ACC112 (cell line): ENCODE results near the gene LHCGR.

Experiments
- H2AFZ ChIP-seq: fragments of 200-600 bp; sonication (generic); one replicate; pipeline ENCODE4 v1.6.0; 2017; ENCODE audit warnings: antibody characterized with exemption, low read length; ENCODE audit not compliant: unreplicated experiment
- H3K27ac ChIP-seq: fragments of 200-600 bp; sonication (generic); 2 replicates; pipeline ENCODE4 v1.5.1; 2014; ENCODE audit warnings: low read depth, mild to moderate bottlenecking, antibody characterized with exemption, low read length, moderate library complexity
- H3K27me3 ChIP-seq: fragments of 200-600 bp; sonication (generic); 2 replicates; pipeline ENCODE4 v1.6.1; 2014; ENCODE audit warnings: mild to moderate bottlenecking, antibody characterized with exemption, low read length, moderate library complexity, mixed read lengths; ENCODE audit not compliant: insufficient read depth
- H3K36me3 ChIP-seq: fragments of 200-600 bp; sonication (generic); 2 replicates; pipeline ENCODE4 v1.6.1; 2016; ENCODE audit warnings: mild to moderate bottlenecking, antibody characterized with exemption, low read length, moderate library complexity, mixed read lengths; ENCODE audit not compliant: insufficient read depth
- H3K4me1 ChIP-seq: fragments of 200-600 bp; sonication (generic); one replicate; pipeline ENCODE4 v1.6.1; 2016; ENCODE audit warnings: low read length, mixed read lengths; ENCODE audit not compliant: insufficient read depth, unreplicated experiment, control insufficient read depth
- H3K4me3 ChIP-seq: fragments of 200-600 bp; sonication (generic); 2 replicates; pipeline ENCODE4 v1.5.1; 2014; ENCODE audit warnings: mild to moderate bottlenecking, low read depth, low read length
- H3K79me2 ChIP-seq: fragments of 200-600 bp; sonication (generic); one replicate; pipeline ENCODE4 v1.6.0; 2016; ENCODE audit warnings: low read length; ENCODE audit not compliant: control insufficient read depth, unreplicated experiment, insufficient read depth

The LHCGR gene

DNA sequence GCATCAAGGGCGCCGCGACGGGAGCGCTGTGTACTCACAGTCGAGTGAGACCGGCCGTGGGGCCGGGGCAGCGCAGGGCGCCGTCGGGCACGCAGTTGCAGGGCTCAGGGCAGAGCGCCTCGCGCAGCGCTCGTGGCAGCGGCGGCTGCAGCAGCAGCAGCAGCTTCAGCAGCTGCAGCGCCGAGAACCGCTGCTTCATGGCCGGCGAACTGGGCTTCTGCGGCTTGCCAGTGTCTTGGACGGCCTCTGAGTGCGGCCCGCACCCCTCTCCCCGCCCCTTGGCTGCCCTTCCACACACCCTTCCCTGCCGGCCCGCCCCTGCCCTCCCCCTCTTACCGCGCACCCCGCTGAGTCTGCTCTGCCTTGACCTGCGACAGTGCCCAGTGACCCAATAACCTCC, at the start of gene LHCGR:
TSS of gene LHCGR (minus strand) at position 252 of the 400 bp plus-strand sequence. CDS start at position 199, 53 bp downstream.
- Histone ChIP-seq H3K4me3 (no peak within 1 kb of the TSS), H2AFZ (no peak within 1 kb of the TSS), H3K36me3 (no peaks in the 10 kb centered on the region), H3K79me2 (no peaks in the 10 kb centered on the region), H3K27ac (no peak within 1 kb of the TSS), H3K4me1 (no peaks in the 10 kb centered on the region), H3K27me3 (peaks cover 45% of the 10 kb centered on the region)

DNA sequence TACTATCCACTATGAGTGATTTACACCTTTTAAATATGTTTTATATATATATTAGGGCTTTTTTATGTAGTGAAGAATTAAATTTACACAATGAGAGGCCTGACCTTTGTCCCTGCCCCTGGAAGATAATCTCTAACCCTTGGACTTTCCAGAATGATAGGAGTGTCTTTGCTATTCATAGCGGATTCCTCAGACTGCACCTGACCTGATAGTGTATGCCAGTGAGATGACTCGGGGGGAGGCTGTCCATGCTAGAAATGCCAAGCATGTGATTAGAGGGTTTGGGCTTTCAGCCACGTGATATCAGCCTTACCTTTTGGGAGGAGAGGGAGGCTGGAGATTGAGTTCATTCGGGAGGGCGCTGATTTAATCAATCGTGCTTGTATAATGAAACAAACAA, 44.1 kb upstream of the LHCGR start:
- H3K4me3 ChIP-seq = no peak overlapping the region
- no peak overlapping the region for H2AFZ ChIP-seq
- no peaks in the 10 kb centered on the region for H3K36me3 ChIP-seq
- no peaks in the 10 kb centered on the region for H3K27me3 ChIP-seq
- no peaks in the 10 kb centered on the region for H3K4me1 ChIP-seq
- no peaks in the 10 kb centered on the region for H3K79me2 ChIP-seq
- no peak overlapping the region for H3K27ac ChIP-seq

DNA sequence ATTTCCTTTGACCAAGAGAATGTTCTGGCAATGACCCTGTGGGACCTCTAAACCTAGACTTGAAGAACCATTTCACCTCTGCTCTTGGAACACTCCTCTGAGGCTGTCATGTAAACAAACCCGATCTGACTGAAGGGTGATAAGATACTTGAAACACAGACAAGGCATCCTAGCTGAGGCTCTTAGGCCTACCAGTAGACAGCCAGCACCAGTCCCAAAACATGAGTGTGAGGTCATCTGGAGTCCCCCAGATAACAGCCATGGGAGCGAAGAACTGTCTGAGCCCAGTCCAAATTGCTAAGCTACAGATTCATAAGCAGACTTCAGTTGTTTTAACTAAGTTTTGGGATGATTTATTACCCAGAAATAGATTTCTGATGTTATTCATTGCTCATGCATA, 39.5 kb upstream of the LHCGR start:
- Histone ChIP-seq H3K36me3 (no peaks in the 10 kb centered on the region), H3K79me2 (no peaks in the 10 kb centered on the region), H2AFZ (no peak overlapping the region), H3K4me3 (no peak overlapping the region), H3K4me1 (no peaks in the 10 kb centered on the region), H3K27me3 (no peaks in the 10 kb centered on the region), H3K27ac (no peak overlapping the region)

GRCh38 chr2:48793671-48794070, 38.1 kb upstream of the LHCGR start:
- H3K4me1 ChIP-seq = no peaks in the 10 kb centered on the region
- no peaks in the 10 kb centered on the region for H3K36me3 ChIP-seq
- no peaks in the 10 kb centered on the region for H3K27me3 ChIP-seq
- H3K4me3 ChIP-seq = no peak overlapping the region
- H2AFZ ChIP-seq = no peak overlapping the region
- H3K79me2 ChIP-seq = no peaks in the 10 kb centered on the region
- H3K27ac ChIP-seq = no peak overlapping the region

DNA sequence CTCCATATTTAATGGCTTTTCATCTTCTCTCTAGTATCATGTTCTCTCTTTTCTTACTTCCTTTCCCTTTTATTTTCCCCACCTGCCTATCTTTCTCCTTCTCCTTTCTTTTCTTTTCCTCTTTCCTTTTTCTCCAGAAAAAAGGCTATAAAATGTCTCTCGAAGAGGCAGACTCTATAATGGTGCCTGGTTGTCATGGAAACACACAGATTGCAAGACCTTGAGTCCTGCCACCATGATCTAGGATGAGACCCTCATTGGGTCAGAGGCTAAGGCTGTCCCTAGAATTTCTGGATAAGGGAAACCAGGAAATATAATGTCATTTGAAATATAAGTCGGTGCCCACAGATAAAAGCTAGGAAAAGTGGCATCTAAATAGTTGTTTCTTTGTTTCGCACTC, 36.5 kb upstream of the LHCGR start:
- Histone ChIP-seq H3K27me3 (no peaks in the 10 kb centered on the region), H2AFZ (no peak overlapping the region), H3K4me3 (no peak overlapping the region)

GRCh38 chr2:48790407-48791170, 35.1 kb upstream of the LHCGR start:
- H2AFZ ChIP-seq = no peak overlapping the region
- H3K27ac ChIP-seq = no peak overlapping the region
- no peaks in the 10 kb centered on the region for H3K79me2 ChIP-seq

More for the DNA sequence above, 36.5 kb upstream of the LHCGR start:
- Histone ChIP-seq H3K79me2 (no peaks in the 10 kb centered on the region), H3K36me3 (no peaks in the 10 kb centered on the region), H3K4me1 (no peaks in the 10 kb centered on the region), H3K27ac (no peak overlapping the region)

DNA sequence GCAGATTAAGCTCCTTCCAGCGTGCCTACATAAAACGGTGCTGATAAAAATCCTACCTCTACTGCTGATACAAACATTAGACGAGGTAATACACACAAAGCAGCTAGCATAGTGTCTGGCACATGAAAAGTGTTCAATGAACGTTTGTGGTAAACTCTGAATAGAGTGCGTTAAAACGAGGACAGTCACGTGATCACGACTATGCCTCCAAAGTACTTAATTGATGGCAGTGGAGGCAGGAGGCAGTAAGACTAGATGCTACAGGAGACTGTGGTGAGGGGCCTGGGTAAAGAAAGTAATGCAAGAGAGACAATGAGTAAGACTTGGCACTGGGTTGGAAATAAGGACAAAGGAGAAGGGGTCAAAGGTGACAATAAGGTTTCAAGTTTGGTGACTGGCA, 32.1 kb upstream of the LHCGR start:
- Histone ChIP-seq H3K4me1 (no peaks in the 10 kb centered on the region), H3K79me2 (no peaks in the 10 kb centered on the region), H3K27ac (no peak overlapping the region), H3K36me3 (no peaks in the 10 kb centered on the region), H2AFZ (no peak overlapping the region), H3K27me3 (no peaks in the 10 kb centered on the region), H3K4me3 (no peak overlapping the region)

More at GRCh38 chr2:48790407-48791170, 35.1 kb upstream of the LHCGR start:
- no peaks in the 10 kb centered on the region for H3K4me1 ChIP-seq
- H3K4me3 ChIP-seq = no peak overlapping the region
- H3K36me3 ChIP-seq = no peaks in the 10 kb centered on the region
- no peaks in the 10 kb centered on the region for H3K27me3 ChIP-seq

- H3K79me2 ChIP-seq = no peaks in the 10 kb centered on the region
- H3K27ac ChIP-seq = no peak overlapping the region
- no peaks in the 10 kb centered on the region for H3K27me3 ChIP-seq
- no peaks in the 10 kb centered on the region for H3K4me1 ChIP-seq
- no peak overlapping the region for H2AFZ ChIP-seq
- H3K36me3 ChIP-seq = no peaks in the 10 kb centered on the region
- H3K4me3 ChIP-seq = no peak overlapping the region
These were observed 25.8 kb upstream of the LHCGR start for GRCh38 chr2:48781366-48781765.

DNA sequence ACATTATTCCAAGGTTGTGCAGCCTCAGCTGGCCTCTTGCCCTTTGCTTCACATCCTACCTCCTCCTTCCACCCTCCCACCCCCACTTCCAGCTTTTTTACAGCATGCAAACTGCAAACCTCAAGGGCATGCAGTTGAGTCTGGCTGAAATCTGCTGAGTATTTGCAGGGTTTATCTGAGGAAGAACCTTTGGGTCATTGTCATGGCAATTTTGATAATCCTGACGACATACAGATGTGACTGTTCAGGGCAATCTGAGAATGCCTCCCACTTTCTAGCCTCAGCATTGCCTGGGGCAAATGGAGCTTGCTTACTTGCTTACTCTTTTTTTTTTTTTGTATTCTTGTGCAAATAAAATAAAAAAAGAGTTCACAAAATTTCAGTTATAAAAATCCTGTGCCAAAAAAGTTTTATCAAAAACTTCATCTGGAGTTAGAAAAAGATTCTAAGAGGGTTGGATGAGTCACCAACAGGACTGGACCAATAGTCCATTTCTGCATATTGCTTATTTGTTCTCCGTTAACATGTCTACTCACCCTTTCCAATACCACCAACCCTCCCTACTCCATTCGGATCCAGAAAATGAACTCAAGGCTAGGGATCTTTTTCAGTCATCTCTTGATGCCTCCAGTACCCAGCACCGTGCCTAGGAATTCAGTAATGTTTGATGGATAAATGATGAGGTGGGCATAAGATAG, 23.6 kb upstream of the LHCGR start:
- Histone ChIP-seq H3K4me1 (no peaks in the 10 kb centered on the region), H2AFZ (no peak overlapping the region), H3K36me3 (no peaks in the 10 kb centered on the region), H3K4me3 (no peak overlapping the region), H3K27ac (no peak overlapping the region), H3K79me2 (no peaks in the 10 kb centered on the region), H3K27me3 (no peaks in the 10 kb centered on the region)

DNA sequence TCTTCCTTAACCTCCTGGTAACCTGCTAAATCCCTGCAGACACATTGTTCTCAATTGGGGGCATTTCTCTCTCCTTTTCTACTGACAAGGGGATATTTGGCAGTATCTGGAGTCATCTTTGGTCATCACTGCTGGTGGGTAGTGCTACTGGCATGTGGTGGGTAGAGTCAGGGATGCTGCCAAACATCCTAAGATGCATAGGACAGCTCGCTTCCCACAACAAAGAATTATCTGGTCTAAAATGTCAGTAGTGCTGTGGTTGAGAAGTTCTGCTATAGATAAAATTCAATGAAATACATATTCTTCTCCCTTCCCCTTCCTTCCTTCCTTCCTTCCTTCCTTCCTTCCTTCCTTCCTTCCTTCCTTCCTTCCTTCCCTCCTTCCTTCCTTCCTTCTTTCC, 18.7 kb upstream of the LHCGR start:
- Histone ChIP-seq H3K4me1 (no peaks in the 10 kb centered on the region), H3K27me3 (no peaks in the 10 kb centered on the region; the same call in 1 of the 2 replicates), H3K79me2 (no peaks in the 10 kb centered on the region), H3K36me3 (no peaks in the 10 kb centered on the region), H3K27ac (no peak overlapping the region), H3K4me3 (no peak overlapping the region), H2AFZ (no peak overlapping the region)
